Nucleus accumbens (tissue), 56 donors: ENCODE data around the gene PLCB3.

Experiments used
- DNase-seq, 56 donors: peaks; one replicate each; lab custom pipeline; 2025; lab: John Stamatoyannopoulos, UW

The PLCB3 gene

GRCh38 chr11:64283092-64283491 is 31.8 kb downstream of the PLCB3 start:
- no peak for DNase-seq

DNA sequence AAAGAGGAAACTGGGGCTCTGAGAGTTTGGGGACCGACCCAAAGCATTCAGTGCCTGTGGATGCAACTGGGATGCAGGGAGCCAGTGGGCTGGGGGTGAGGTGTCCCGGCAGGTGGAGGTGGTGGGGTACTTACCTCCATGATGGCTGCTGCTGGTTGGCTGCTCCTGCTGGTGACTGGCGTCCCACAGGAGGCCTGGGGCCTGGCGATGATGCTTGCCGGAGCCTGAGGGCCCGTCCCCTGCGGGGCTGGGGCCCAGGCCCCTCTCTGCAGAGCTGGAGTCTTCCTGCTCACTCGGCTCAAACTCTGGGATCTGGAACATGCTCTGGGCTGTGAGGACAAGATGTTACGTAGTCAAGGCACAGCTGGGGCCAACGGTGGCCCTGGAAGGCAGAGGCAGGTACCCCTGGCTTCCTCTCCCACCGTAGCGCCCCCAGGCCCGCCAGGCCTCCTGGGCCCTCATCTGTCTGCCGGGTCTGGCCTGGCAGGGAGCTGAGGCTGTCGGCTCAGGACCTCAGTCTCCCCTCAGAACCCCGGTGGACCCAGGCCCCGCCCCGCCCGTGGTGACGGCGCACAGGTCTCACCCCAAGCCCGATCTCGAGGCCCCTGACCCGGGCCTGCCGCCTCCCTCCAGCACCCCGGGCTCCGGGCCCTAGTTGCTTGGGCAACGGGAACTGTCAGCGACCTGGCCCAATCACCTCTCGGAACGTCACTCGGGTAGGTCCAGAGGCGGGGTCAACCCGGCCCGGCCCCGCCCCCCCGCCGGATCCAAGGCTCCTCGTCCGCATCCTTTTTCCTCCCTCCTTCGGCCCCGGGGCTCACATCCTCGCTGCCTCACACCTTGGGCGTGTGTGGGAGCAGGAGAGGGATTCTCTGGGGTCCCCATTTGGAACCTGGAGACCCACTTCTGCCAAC is 33.0 kb downstream of the PLCB3 start, which contains the start of gene BAD:
Gene BAD, minus strand, starts transcription at position 618 of the 914 bp plus-strand sequence. Its CDS starts 297 bp downstream, at position 321.
- DNase-seq, result peak; percentile 77 to 98 (median 94)

DNA sequence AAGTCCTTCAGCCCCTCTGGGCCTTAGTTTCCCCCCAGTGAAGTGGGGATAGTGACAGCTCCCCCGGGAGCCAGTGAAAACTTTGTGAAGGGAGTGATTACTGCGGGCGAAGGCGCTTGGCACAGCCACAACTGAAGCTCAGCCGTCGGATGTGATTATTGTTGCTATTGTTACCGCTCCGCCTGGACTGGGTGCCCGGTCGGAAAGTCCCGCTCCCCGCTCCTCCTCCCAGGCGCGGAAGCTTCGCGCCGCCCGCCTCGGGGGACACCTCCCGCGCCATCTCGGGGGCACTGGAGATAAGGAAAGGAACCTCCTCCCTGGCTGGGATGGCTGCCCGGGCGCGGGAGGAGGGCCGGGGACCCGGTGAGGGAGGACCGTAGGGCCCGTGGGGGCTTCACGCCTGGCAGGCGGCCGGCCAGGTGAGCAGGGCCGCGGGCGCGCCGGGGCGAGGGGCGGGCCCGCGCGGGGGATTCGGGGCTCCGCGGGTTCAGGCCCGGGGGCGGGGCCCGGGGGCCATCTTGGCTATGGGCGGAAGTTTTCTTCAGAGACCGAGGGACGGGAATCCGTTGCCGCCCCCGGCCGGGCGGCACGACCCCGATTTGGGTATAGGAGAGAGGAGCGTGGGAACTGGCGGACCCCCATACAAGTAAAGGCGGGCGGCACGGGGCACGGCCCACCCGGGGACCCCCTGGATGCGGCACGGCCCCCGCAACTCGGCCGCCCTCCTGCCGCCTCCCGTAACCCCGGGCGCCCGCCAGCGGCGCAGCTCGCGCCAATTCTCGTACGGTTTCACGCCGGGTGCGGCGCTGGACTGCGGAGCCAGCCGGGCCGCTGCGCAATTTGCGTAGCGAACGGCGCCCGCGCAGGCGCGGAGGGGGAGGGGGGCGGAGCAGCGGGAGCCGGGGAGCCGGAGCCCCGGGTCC is 33.9 kb downstream of the PLCB3 start, which contains the start of gene GPR137:
Gene GPR137, plus strand, starts transcription at position 887 of the 923 bp plus-strand sequence. CDS start 677 bp downstream, outside the sequence.
- peak in 54 of 56 donors; percentile 62 to 99 (median 87) for DNase-seq

DNA sequence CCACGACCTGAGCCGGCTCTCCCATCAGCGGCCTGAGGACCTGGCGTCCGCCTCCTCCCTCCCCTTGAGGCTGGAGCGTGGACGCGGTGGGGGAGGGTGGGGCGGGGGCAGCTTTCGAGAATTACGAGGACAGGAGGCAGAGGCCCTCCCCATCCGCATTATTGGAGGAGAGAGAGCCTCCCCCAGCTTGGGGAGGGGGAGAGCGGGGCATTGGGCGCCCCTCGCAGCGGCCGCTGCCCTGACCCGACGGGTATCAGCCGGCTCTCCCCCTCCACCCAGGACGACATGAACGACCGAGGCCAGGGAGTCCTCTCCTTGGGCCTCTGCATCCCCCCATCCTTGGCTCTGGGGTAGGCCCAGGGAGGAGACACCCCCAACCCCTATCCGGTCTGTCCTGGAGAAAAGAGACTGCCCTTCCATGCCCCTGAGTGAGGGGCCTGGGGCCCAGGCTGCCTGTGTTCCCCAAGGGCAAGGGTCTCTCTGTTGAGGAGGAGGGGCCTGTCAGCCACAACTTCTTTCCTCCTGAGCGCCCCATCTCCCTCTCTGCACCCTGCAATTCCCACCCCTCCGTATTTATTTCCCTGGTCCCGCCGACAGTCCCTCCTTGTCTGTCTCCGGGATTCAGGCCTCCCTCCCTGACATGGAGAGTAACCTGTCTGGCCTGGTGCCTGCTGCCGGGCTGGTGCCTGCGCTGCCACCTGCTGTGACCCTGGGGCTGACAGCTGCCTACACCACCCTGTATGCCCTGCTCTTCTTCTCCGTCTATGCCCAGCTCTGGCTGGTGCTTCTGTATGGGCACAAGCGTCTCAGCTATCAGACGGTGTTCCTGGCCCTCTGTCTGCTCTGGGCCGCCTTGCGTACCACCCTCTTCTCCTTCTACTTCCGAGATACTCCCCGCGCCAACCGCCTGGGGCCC is 34.8 kb downstream of the PLCB3 start:
- DNase-seq, result no peak

DNA sequence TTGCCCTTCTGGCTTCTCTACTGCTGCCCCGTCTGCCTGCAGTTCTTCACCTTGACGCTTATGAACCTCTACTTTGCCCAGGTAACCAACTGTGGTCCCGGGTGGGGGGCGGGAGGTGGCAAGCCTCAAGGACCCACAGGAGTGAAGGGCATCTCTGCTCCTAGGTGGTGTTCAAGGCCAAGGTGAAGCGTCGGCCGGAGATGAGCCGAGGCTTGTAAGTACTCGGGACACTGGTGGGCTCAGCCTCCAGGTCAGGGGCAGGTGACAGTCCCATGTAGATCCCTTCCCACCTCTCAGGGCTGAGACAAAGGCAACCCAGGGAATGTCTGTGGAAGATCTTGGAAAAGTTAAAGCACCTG is 35.5 kb downstream of the PLCB3 start:
- DNase-seq, result no peak

GRCh38 chr11:64287676-64288352 is 36.5 kb downstream of the PLCB3 start:
- no peak for DNase-seq

DNA sequence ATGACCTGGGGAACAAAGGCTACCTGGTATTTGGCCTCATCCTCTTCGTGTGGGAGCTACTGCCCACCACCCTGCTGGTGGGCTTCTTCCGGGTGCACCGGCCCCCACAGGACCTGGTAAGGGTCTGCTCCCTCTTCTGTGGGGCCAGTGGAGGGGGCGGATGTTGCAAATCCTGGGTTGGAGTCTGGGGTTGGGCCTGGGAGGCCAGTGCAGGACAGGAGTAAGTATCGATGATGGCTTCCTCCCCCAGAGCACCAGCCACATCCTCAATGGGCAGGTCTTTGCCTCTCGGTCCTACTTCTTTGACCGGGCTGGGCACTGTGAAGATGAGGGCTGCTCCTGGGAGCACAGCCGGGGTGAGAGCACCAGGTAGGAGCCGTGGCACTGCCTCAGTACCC is 37.0 kb downstream of the PLCB3 start:
- DNase-seq, result no peak

DNA sequence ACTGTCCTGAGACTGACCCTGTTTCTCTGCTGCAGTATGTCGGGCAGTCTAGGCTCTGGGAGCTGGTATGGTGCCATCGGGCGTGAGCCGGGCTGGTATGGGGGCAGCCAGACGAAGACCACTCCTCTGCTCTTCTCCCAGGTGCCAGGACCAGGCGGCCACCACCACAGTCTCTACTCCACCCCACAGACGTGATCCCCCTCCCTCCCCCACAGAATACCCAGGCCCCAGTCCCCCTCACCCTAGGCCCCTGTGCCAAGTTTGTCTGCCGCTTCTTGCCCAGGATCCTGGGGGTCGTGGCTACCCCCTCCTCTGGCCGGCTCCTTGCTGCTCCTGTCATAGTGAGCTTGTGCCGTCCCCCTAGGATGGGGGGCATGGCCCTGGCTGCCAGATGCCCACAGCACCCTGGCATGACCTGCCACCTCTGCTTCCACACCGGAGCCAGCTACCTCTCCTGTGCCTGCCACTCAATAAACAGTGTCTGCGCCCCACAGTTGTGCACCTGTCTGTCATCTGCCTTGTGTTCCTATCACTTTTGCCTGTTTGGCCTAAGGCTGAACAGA is 37.8 kb downstream of the PLCB3 start:
- DNase-seq, result no peak

- no peak for DNase-seq
Measured at GRCh38 chr11:64290352-64291261, 39.3 kb downstream of the PLCB3 start.

DNA sequence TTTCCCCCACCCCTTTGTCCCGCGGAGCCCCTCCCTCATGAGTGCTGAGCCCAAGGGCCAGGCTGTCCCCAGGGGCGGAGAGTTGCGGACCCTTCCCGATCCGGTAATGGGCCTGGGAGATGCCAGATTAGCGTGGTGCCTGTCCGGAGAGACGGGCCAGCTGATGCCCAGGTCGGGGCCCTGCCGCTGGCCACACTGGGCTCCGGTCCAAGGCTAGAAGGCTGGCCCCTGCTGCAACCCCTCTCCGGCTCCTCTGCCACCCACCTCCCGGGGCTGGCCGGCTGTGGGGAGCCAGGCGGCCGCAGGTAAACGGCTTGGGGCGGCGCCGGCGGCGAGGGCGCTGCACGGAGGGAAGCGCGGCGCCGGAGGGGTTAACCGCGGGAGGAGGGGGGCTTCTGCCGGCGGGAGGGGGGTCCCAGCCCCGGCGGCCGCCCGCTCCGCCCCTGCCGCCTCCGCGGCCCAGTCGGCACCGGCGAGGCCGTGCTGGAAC is 40.0 kb downstream of the PLCB3 start, which contains the start of gene KCNK4:
Gene KCNK4, plus strand, starts transcription at position 41 of the 490 bp plus-strand sequence. CDS start 1,717 bp downstream, outside the sequence.
- peak in 1 of 56 donors; percentile 45 for DNase-seq

DNA sequence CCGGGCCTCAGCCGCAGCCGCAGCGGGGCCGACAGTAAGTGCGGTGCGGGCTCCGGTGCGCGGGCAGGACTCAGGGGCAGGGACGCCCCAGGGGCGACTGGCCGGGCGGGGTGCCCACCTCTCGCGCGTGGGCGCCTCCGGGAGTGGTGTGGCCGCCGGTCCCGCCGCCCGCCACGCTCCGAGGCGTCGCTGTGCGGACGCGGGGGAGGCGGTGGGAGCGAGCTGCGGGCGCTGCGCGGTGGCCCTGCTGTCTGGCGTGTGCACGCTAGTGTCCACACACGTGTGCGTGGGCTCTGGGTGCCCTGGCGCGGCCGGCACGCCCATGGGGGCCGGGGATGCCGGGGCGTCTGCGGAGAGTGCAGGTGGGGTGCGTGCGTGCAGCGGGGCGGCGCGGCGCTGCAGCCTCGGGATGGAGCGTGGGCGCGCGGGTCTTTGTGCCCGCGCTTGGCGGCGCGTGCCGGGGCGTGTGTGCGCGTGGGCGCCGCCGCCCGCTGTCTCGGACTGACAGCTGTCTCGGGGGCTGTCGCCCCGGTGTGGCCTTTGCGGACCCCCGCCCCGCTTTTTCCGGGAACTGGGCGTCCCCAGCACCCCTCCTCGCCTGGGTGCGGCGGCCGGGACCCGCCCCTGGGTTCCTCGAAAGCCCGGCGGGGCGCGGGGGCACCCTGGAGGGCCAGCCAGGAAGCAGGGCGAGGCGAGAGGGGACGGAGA is 40.6 kb downstream of the PLCB3 start:
- peak in 2 of 56 donors; percentile 15 to 55 for DNase-seq

- DNase-seq, result peak in 1 of 56 donors; percentile 11
Measured at GRCh38 chr11:64292460-64293254, 41.3 kb downstream of the PLCB3 start.

- no peak for DNase-seq
Measured at GRCh38 chr11:64294774-64295173, 43.4 kb downstream of the PLCB3 start.

DNA sequence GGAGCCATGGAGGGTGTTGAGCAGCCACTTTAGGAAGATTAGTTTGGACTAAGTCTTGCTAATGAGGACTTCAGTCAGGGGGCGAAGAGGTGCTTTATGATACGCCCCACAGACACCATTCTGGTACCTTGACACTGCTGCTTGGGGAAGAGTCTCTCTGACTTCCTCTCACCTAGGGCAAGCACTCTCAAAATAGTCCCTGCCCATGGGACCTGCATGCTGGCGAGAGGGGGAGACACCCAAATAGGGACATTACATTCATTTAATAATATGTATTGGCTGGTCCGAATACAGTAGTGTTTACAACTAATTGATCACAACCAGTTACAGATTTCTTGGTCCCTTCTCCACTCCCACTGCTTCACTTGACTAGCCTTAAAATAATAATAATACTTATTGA is 44.4 kb downstream of the PLCB3 start:
- no peak for DNase-seq

DNA sequence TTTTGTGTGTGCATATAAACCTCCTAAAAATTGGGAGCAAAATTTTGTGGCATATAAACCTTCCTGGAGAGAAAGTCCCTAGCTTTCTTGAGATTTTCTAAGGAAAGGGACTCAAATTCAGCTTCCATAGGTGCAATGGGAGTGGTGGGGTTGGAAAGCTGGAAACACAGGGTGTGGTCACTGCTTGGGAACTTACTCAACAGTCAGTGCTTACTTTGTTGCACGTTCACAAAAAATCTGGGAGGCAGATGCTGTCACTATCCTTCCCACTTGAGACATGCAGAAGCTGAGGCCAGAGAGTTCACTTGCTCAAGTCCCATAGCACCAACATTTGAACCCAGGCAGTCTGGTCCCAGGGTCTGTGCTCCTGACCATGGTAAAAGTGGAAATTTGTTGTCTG is 44.9 kb downstream of the PLCB3 start:
- no peak for DNase-seq
